Adipocyte (in vitro differentiated cells): Measurements from ENCODE around the gene SEC31B.

ENCODE experiments used
- DNase-seq: peaks from one replicate; pipeline ENCODE4 v3.0.0-alpha.2; 2015; ENCODE audit warnings: low read depth
- H3K27me3 ChIP-seq: replicated peaks from 2 replicates; pipeline ENCODE4 v1.7.0; 2013; ENCODE audit warnings: mild to moderate bottlenecking, low read length, moderate library complexity; ENCODE audit not compliant: control insufficient read depth, insufficient read depth
- H3K36me3 ChIP-seq: 2 replicates; pipeline ENCODE4 v1.7.0; 2013; ENCODE audit warnings: low read length, mild to moderate bottlenecking, moderate library complexity; ENCODE audit not compliant: control insufficient read depth, insufficient read depth, severe bottlenecking
- H3K4me1 ChIP-seq: 2 replicates; pipeline ENCODE4 v1.7.0; 2013; ENCODE audit warnings: mild to moderate bottlenecking, low read length, moderate library complexity; ENCODE audit not compliant: control insufficient read depth, insufficient read depth
- H3K4me3 ChIP-seq: 2 replicates; pipeline ENCODE4 v1.7.0; 2013; ENCODE audit warnings: mild to moderate bottlenecking, low read length, moderate library complexity
- H3K9ac ChIP-seq: 2 replicates; pipeline ENCODE4 v1.7.0; 2013; ENCODE audit warnings: mild to moderate bottlenecking, low read length, moderate library complexity
- H3K9me3 ChIP-seq: 2 replicates; pipeline ENCODE4 v1.7.0; 2013; ENCODE audit warnings: mild to moderate bottlenecking, low read length, moderate library complexity; ENCODE audit not compliant: control insufficient read depth

The SEC31B gene

GRCh38 chr10:100528123-100528886, 8.6 kb upstream of the SEC31B start:
- Histone ChIP-seq H3K27me3 (no peaks in the 10 kb centered on the region), H3K9ac (peak overlapping the region; percentile 97), H3K36me3 (peaks cover 38% of the 10 kb centered on the region), H3K4me3 (peak overlapping the region; percentile 98), H3K4me1 (peaks cover 8% of the 10 kb centered on the region), H3K9me3 (no peaks in the 10 kb centered on the region)
- DNase-seq = no peak

GRCh38 chr10:100524638-100525037, 5.0 kb upstream of the SEC31B start:
- no peak overlapping the region for H3K9ac ChIP-seq
- H3K36me3 ChIP-seq = peaks cover 43% of the 10 kb centered on the region
- no peaks in the 10 kb centered on the region for H3K9me3 ChIP-seq
- DNase-seq = no peak
- H3K4me3 ChIP-seq = no peak overlapping the region
- no peaks in the 10 kb centered on the region for H3K27me3 ChIP-seq
- H3K4me1 ChIP-seq = peaks cover 13% of the 10 kb centered on the region

GRCh38 chr10:100524206-100524605, 4.5 kb upstream of the SEC31B start:
- no peak overlapping the region for H3K4me3 ChIP-seq
- peaks cover 43% of the 10 kb centered on the region for H3K36me3 ChIP-seq
- H3K9ac ChIP-seq = no peak overlapping the region
- H3K9me3 ChIP-seq = no peaks in the 10 kb centered on the region
- H3K27me3 ChIP-seq = no peaks in the 10 kb centered on the region
- H3K4me1 ChIP-seq = peaks cover 16% of the 10 kb centered on the region
- DNase-seq = no peak

- H3K9ac ChIP-seq = no peak overlapping the region
- H3K4me3 ChIP-seq = no peak overlapping the region
- H3K36me3 ChIP-seq = peaks cover 43% of the 10 kb centered on the region
- no peaks in the 10 kb centered on the region for H3K9me3 ChIP-seq
- H3K27me3 ChIP-seq = no peaks in the 10 kb centered on the region
- no peak for DNase-seq
- peaks cover 9% of the 10 kb centered on the region for H3K4me1 ChIP-seq
These were observed 3.3 kb upstream of the SEC31B start for GRCh38 chr10:100522945-100523344.

GRCh38 chr10:100522107-100522801, 2.6 kb upstream of the SEC31B start:
- Histone ChIP-seq H3K27me3 (no peaks in the 10 kb centered on the region), H3K9ac (no peak overlapping the region), H3K4me3 (no peak overlapping the region), H3K36me3 (peaks cover 43% of the 10 kb centered on the region), H3K9me3 (no peaks in the 10 kb centered on the region), H3K4me1 (peaks cover 9% of the 10 kb centered on the region)
- DNase-seq = no peak

GRCh38 chr10:100520811-100521210, 1.1 kb upstream of the SEC31B start:
- H3K9ac ChIP-seq = no peak overlapping the region
- peaks cover 13% of the 10 kb centered on the region for H3K4me1 ChIP-seq
- peak; percentile 30 for DNase-seq
- H3K4me3 ChIP-seq = no peak overlapping the region
- no peaks in the 10 kb centered on the region for H3K9me3 ChIP-seq
- H3K27me3 ChIP-seq = no peaks in the 10 kb centered on the region
- H3K36me3 ChIP-seq = peaks cover 31% of the 10 kb centered on the region

- H3K4me1 ChIP-seq = peaks cover 16% of the 10 kb centered on the region
- peaks cover 10% of the 10 kb centered on the region for H3K36me3 ChIP-seq
- no peaks in the 10 kb centered on the region for H3K9me3 ChIP-seq
- DNase-seq = peak; percentile 88
- peak overlapping the region; percentile 69 for H3K9ac ChIP-seq
- H3K27me3 ChIP-seq = no peaks in the 10 kb centered on the region
- H3K4me3 ChIP-seq = peak overlapping the region; percentile 78
These were observed 860 bp downstream of the SEC31B start for GRCh38 chr10:100518761-100519241.

GRCh38 chr10:100516847-100517246, 2.8 kb downstream of the SEC31B start:
- Histone ChIP-seq H3K27me3 (peaks cover 3% of the 10 kb centered on the region), H3K4me3 (no peak overlapping the region), H3K4me1 (peaks cover 16% of the 10 kb centered on the region), H3K9me3 (no peaks in the 10 kb centered on the region), H3K9ac (no peak overlapping the region), H3K36me3 (no peaks in the 10 kb centered on the region)
- DNase-seq = no peak

- Histone ChIP-seq H3K9me3 (no peaks in the 10 kb centered on the region), H3K27me3 (peaks cover 3% of the 10 kb centered on the region), H3K9ac (no peak overlapping the region), H3K36me3 (no peaks in the 10 kb centered on the region), H3K4me1 (peaks cover 16% of the 10 kb centered on the region), H3K4me3 (no peak overlapping the region)
- no peak for DNase-seq
These were observed 4.0 kb downstream of the SEC31B start for GRCh38 chr10:100515612-100516011.

- Histone ChIP-seq H3K4me1 (peaks cover 2% of the 10 kb centered on the region), H3K4me3 (no peak overlapping the region), H3K36me3 (peaks cover 3% of the 10 kb centered on the region), H3K27me3 (peaks cover 6% of the 10 kb centered on the region), H3K9me3 (no peaks in the 10 kb centered on the region), H3K9ac (no peak overlapping the region)
- DNase-seq = no peak
These were observed 8.9 kb downstream of the SEC31B start for GRCh38 chr10:100510533-100511308.

GRCh38 chr10:100509241-100509840, 10.3 kb downstream of the SEC31B start:
- Histone ChIP-seq H3K36me3 (peaks cover 8% of the 10 kb centered on the region), H3K4me3 (no peak overlapping the region), H3K4me1 (peaks cover 1% of the 10 kb centered on the region), H3K27me3 (peaks cover 6% of the 10 kb centered on the region), H3K9me3 (no peaks in the 10 kb centered on the region), H3K9ac (no peak overlapping the region)
- DNase-seq = no peak
